Choroid plexus epithelial cell (primary cell): ENCODE measurements around the gene HHLA2.

Source experiments
- DNase-seq: peaks from one replicate; pipeline ENCODE4 v3.0.0-alpha.2; 2010; ENCODE audit warnings: low read depth
- H3K4me3 ChIP-seq: 2 replicates; pipeline ENCODE4 v1.5.1; 2011; ENCODE audit warnings: low read depth, mild to moderate bottlenecking, control low read depth, low read length, moderate library complexity
- CTCF ChIP-seq: conservative IDR thresholded peaks from 2 replicates; pipeline ENCODE4 v1.5.1; 2011; ENCODE audit warnings: low read depth, mild to moderate bottlenecking, control low read depth, inconsistent platforms, low read length, moderate library complexity

HHLA2 gene

DNA sequence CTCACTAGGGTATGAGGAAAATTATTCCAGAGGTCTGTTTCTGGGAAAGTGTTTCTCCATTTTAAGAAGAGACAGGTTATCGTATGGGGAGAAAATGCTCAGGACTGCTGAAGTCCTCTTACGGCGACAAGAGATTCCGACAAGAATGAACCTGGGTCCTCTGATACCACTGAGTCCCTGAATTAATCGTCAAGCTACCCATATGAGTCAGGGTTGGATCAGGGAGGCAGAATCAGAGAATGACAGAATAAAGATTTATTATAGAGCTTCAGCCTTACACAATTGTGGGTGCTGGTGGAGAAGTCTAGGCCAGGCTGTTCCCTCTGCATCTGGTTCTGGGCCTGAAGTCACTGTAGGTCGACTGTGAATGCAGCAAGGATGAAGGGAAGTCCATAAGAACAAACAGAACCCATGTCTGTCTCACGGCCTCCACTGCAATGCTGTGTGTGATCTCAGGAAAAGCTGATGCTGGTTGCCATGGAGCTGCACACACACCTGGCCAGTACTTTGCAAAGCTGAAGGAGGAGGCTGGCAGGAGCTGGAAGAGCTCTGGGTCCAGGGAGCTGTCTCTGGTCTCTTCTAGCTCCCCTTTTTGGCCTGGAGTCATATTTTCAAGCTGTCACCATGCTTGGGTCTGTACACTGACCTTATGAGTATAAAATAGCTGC, 83.9 kb downstream of the HHLA2 start:
- no peak for DNase-seq
- H3K4me3 ChIP-seq, result no peak overlapping the region
- TF ChIP-seq CTCF, result no peak

GRCh38 chr3:108381529-108382140, 85.3 kb downstream of the HHLA2 start:
- DNase-seq, result no peak
- no peak overlapping the region for H3K4me3 ChIP-seq
- no peak for TF ChIP-seq CTCF

DNA sequence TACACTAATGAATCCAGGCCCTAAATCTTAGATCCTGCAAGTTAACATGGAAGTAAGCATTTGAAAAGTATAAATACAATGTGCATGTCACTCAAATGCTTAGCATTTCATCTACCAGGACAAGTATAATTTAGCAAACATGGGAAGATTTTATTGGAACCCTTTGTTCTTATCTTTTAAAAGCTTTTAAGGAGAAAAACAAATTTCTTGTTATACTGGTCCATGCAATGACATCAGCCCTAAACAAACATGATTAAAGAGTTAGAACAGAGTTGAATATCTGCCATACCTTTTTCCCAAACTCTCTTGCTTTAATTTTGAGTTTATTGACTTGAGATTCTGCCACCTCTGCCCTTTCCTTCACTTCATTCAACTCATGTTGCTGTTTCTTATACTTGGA, 87.0 kb downstream of the HHLA2 start:
- DNase-seq, result no peak
- H3K4me3 ChIP-seq, result no peak overlapping the region
- TF ChIP-seq CTCF, result no peak

DNA sequence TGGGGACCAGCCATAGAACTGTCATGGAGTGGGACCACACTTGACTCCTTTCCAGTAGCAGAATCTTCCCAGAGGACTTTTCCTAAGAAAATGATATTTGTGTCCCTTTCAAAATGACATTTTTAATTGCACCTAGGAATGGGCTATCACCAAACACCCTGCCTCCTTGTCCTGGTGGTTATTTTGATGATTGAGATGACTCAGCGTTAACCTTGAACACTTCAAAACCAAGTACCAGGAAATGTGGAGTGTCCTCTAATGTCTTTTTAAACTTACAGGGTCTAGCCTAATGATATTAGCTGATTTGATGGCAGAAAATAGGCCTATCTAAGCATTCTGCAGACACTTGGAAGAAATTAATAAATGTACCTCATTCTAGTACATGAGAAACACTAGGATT, 90.7 kb downstream of the HHLA2 start:
- no peak overlapping the region for H3K4me3 ChIP-seq
- TF ChIP-seq CTCF, result no peak
- no peak for DNase-seq

DNA sequence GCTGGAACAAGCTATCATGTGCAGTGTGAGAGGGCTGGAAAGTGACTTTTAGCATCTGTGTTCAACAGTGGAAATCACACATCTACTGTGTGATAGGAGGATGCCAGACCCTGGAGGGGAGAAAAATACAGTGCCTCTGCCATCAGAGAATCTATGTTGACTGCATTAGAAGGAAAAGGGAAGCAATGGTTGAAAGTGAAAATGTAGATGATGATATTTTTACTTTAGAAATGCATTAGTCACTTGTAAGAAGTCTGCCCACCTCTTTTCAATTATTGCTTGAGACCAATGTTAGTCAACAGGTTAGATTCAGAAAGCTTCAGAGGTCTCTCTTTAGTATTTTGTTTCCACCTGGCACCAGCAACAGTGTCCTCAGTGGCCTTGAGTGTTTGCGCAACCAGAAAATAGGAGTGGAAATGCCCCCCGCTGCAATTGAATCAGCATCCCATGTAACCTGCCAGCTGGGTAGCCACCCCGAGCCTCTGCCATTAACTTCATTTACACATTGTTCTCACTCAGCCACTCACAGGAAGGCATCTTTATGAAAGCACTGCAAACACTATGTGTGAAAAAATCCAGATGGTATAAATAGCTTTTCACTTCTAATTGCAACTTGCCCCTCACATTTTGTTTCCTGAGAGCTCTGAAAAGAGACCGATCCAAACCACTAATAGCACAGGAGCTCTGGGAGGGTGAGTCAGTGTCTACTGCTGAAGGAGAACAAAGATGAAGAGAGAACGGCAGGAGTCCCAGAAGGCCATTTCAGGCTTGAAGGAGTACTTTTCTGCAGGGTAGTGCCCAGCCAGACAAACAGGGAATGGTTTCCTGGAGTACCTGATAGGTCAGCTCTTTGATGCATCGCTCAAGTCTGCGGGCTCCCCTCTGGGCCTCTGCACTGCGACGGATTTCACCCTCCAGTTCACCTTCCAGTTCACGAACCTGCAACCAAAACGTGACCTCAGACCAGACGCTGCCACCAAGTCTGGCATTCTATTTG, 92.1 kb downstream of the HHLA2 start:
- no peak for TF ChIP-seq CTCF
- DNase-seq, result no peak
- H3K4me3 ChIP-seq, result no peak overlapping the region

DNA sequence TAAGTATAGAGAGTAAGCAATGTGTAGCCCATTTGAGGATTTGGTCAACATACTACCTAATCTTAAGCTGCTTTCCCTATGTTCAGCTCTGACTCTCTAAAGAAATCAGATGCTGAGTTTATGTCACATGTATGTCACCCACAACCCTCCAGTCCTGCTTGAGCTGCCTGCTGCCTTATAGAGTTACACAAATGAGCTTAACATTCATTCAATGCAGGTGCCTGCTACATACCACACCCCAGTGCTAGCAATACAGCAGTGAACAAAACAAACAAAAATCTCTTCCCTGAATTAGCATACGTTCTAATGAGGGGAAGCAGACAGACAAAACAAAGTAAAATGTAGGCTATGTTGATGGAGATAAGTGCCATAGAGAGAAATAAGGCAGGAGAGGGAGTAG, 93.0 kb downstream of the HHLA2 start:
- no peak overlapping the region for H3K4me3 ChIP-seq
- DNase-seq, result no peak
- TF ChIP-seq CTCF, result no peak
